Measurements from ENCODE around the gene RPS6KA4.

DNA sequence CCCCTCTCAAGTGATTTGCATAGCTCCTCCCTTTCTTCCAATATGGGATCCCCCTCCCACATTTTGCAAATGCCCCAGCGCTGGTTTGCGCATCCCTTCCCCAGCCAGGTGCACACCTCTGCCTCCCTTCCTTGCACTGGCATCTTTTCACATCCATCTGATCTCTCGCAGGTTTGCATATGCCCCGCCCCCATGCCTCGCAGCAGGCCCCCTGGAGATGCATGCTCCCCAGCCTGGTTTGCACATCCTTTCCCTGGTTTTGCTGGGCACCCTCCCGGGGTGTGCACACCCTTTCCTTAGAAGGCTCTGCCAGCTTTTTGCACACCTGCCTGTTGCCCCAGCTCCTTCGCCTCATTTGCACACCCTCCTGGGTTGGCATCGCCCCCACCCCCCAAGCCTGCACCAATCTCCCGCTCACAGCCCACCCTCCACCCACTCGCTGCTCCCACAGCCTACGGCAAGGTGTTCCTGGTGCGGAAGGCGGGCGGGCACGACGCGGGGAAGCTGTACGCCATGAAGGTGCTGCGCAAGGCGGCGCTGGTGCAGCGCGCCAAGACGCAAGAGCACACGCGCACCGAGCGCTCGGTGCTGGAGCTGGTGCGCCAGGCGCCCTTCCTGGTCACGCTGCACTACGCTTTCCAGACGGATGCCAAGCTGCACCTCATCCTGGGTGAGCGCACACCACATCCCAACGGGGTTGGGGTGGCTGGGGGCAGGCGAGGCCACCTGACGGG lies 917 bp downstream of the RPS6KA4 start:
- TF ChIP-seq EZH2 (IDR thresholded peaks at IDR 0.05; ENCODE audit: borderline replicate concordance, low read depth, low read length, severe bottlenecking), result no peak
- TF ChIP-seq CTCF (IDR thresholded peaks at IDR 0.05; ENCODE audit: borderline replicate concordance, extremely low read depth, low read length, poor library complexity, severe bottlenecking), result no peak
